CD4-positive, alpha-beta T cell treated with Interleukin-4 for 1 hour (primary cell): ENCODE data around the gene PACSIN1.
"Not testable (repeated sequence)": the region's sequence is repeated elsewhere in the genome, so short reads cannot be mapped to it uniquely, and the experiment has no call there.

Experiments
- DNase-seq, 2 donors: peaks; one replicate each; pipeline ENCODE4 v3.0.0-alpha.2; 2020 to 2022

The PACSIN1 gene

GRCh38 chr6:34459899-34460593 is 5.8 kb upstream of the PACSIN1 start:
- peak; percentile 46 to 64 for DNase-seq

- no peak for DNase-seq
Measured at GRCh38 chr6:34460796-34461507, 4.9 kb upstream of the PACSIN1 start.

- no peak for DNase-seq
Measured at GRCh38 chr6:34462010-34462409, 3.9 kb upstream of the PACSIN1 start.

- DNase-seq = no peak
Measured at GRCh38 chr6:34462551-34462971, 3.3 kb upstream of the PACSIN1 start.

GRCh38 chr6:34463299-34463698 is 2.6 kb upstream of the PACSIN1 start:
- DNase-seq = no peak

GRCh38 chr6:34463849-34464248 is 2.0 kb upstream of the PACSIN1 start:
- DNase-seq = no peak

GRCh38 chr6:34466242-34467185 is 638 bp downstream of the PACSIN1 start:
- no peak for DNase-seq

- DNase-seq = peak in 1 of 2 donors; percentile 41
Measured at GRCh38 chr6:34468378-34468892, 2.6 kb downstream of the PACSIN1 start.

GRCh38 chr6:34469499-34469898 is 3.6 kb downstream of the PACSIN1 start:
- DNase-seq = no peak

GRCh38 chr6:34472425-34472824 is 6.5 kb downstream of the PACSIN1 start:
- DNase-seq = no peak

- no peak for DNase-seq
Measured at GRCh38 chr6:34473967-34474366, 8.1 kb downstream of the PACSIN1 start.

GRCh38 chr6:34474754-34475153 is 8.9 kb downstream of the PACSIN1 start:
- DNase-seq = no peak

- no peak for DNase-seq
Measured at GRCh38 chr6:34475238-34475682, 9.4 kb downstream of the PACSIN1 start.

GRCh38 chr6:34475767-34476328 is 10.0 kb downstream of the PACSIN1 start:
- no peak for DNase-seq

GRCh38 chr6:34476447-34476846 is 10.6 kb downstream of the PACSIN1 start:
- DNase-seq = no peak

GRCh38 chr6:34476921-34477320 is 11.0 kb downstream of the PACSIN1 start:
- no peak for DNase-seq

- no peak for DNase-seq
Measured at GRCh38 chr6:34478796-34479195, 12.9 kb downstream of the PACSIN1 start.

GRCh38 chr6:34483781-34484180 is 17.9 kb downstream of the PACSIN1 start:
- DNase-seq = not testable (repeated sequence)

- no peak for DNase-seq
Measured at GRCh38 chr6:34484391-34484790, 18.5 kb downstream of the PACSIN1 start.

GRCh38 chr6:34484899-34485298 is 19.0 kb downstream of the PACSIN1 start:
- peak; percentile 49 to 52 for DNase-seq

- no peak for DNase-seq
Measured at GRCh38 chr6:34485321-34486060, 19.6 kb downstream of the PACSIN1 start.
